Muscle of back (tissue), 11 donors: ENCODE measurements around the gene ZNF213. TPM values are rescaled to one million over a fixed set of nuclear protein-coding genes. Genes with fewer than 3 reads are reported as not detected.
A peak's percentile ranks its signal among the peaks of the same experiment; 100 is the strongest.

ENCODE experiments used
- DNase-seq, 3 donors: peaks; one replicate each; pipeline versions ENCODE4 v3.0.0 to v3.0.0-alpha.2; 2013
- polyA plus RNA-seq, 10 donors: library from polyadenylated mRNA; unstranded; fragments of 120-200 nt; gene quantifications; one replicate each; pipeline ENCODE4 v1.2.1, GENCODE V29; 2013; ENCODE audit not compliant: insufficient read length in 10 of 10

The ZNF213 gene
- polyA plus RNA-seq, 10 donors: 8.1 to 11.6 (median 10.0) TPM

- DNase-seq: no peak
These were observed 12.4 kb downstream of the ZNF213 start for GRCh38 chr16:3147046-3147756.

GRCh38 chr16:3147757-3148104 is 12.9 kb downstream of the ZNF213 start:
- no peak for DNase-seq

GRCh38 chr16:3148256-3149192 is 13.7 kb downstream of the ZNF213 start:
- DNase-seq: no peak

DNA sequence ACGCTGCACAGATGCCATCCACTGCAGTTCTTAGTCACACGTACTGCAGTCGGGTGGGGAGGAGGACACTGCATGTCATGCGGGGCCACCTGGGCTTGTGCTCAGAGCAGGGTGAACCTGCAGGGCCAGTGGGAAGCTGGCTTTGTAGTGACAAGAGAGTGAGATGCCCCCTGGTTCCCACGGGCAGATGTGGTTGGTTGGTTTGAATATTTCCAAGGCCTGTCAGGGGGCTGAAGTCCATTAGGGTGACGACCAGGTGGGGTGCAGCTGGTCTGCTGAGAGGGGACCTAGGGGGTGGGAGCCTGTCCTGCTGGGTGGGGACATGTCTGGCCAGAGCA is 14.3 kb downstream of the ZNF213 start:
- DNase-seq: peak in 1 of 3 donors; percentile 25

DNA sequence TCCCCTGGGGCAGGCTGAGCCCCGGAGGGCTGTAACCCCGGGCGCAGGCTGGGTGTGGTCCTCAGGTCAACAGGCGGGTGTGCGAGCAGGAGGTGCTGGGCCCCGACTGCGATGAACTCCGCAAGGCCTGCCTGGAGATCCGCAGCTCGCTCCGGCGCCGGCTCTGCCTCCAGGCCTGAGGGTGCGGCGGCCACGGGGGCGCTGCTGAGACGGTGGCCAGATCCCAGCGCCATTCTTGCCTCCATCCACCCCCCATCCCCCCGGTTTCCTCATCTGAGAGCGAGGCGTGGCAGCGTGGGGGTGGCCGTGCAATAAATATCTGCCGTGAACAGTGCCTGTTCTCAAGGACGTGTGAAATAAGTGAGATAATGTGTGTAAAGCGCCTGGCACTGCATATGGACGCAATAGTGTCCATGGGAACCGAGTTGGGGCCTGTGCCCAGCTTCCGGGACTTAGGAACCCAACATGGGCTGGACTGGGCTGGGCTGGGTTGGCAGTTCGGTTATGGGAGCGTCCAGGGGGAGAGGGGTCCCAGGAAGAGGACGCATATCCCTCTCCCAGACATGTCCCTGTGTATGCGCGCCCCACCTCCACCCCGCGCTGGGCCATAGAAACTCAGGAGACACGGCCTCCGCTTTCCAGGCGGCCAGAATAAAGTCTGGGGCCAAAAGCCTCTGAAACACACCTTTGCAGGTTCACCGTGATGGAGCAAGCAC is 15.0 kb downstream of the ZNF213 start:
- peak; percentile 47 to 84 (median 48) for DNase-seq

GRCh38 chr16:3150346-3151218 is 15.8 kb downstream of the ZNF213 start:
- peak; percentile 97 to 98 (median 97) for DNase-seq

DNA sequence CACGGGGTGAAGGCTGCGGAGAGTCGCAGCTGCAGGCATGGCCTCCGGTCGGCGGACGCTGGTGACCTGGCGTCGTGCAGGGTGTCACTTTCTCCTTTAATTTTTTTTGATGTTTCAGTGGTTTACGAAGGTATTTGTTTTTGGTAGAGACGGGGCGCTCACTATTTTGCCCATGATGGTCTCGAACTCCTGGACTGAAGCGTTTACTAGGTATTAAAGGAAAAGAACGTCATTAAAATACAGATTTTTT is 17.1 kb downstream of the ZNF213 start:
- no peak for DNase-seq

GRCh38 chr16:3152277-3152990 is 17.6 kb downstream of the ZNF213 start:
- peak; percentile 92 to 96 (median 93) for DNase-seq

DNA sequence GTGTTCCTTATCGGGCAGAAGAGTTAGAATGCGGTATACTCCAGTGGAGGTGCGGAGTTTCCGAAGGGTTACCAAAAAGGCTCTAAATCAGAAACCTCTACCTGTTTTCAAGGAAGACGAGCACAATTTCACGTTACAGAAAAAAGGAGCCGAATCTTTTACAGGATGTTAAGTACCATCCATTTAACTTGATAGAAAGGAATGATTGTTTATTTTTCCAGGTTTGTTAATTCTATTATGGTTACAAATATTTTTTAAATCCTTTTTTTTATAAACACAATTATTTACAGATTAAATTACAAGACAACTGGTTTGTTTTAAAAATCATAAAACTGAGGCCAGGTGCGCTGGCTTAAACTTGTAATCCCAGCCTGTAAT is 18.2 kb downstream of the ZNF213 start:
- DNase-seq: no peak

DNA sequence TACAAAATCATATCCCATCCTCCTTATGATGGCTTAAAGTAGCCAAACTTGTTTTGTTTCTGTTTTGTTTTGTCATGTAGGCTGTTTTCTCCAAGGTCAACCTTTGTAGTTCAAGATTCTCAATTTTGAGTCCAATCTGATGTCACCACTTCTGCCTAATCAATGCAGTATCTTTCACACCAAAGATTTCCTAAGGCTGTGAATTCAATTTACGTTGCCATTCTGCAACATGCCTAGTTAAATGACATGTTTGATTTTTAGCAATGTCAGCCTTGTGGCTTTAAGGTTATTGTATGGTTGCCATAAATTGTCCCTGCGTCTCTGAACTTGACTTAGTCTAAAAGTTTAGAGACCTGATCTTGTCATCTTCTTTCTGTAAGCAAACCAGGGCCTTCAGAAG is 20.4 kb downstream of the ZNF213 start:
- no peak for DNase-seq

DNA sequence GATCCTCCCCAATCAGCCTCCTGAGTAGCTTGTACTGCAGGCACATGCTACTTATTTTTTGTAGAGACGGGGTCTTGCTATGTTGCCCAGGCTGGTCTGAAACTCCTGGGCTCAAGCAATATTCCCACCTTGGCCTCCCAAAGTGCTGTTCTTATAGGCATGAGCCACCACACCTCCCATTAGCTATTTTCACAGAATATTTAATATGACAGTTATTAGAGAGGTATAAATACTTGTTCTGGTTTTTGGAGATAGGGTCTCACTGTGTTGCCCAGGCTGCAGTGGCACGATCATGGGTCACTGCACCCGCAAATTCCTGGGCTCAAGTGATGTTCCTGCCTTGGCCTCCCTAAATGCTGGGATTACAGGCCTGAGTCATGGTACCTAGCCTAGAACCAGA is 21.1 kb downstream of the ZNF213 start:
- no peak for DNase-seq

GRCh38 chr16:3157229-3158025 is 22.6 kb downstream of the ZNF213 start:
- DNase-seq: peak; percentile 86 to 93 (median 89)

DNA sequence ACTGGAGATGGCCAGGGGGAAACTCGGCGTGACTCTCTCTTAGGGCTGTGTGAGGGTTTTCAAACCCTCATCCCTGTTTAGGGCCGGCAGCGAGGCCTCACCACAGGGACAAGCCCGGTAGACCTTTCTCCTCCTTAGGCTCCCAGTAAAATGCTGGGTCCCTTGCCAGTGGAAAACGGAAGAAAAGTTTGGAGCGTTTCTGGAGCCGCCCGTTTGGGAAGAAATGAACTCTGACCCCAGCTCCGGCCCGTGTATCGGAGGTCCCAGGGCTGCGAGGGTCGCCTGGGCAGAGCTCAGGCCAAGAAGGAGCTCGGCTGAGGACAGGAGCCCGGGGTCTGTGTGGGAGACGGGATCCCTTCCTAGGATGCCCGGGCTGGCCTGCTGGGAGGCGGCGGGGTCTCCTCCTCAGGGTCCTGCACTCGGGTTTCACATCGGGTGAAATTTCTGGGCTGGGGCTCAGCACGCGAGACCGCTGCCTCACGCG is 23.2 kb downstream of the ZNF213 start:
- peak in 2 of 3 donors; percentile 34 to 68 for DNase-seq

DNA sequence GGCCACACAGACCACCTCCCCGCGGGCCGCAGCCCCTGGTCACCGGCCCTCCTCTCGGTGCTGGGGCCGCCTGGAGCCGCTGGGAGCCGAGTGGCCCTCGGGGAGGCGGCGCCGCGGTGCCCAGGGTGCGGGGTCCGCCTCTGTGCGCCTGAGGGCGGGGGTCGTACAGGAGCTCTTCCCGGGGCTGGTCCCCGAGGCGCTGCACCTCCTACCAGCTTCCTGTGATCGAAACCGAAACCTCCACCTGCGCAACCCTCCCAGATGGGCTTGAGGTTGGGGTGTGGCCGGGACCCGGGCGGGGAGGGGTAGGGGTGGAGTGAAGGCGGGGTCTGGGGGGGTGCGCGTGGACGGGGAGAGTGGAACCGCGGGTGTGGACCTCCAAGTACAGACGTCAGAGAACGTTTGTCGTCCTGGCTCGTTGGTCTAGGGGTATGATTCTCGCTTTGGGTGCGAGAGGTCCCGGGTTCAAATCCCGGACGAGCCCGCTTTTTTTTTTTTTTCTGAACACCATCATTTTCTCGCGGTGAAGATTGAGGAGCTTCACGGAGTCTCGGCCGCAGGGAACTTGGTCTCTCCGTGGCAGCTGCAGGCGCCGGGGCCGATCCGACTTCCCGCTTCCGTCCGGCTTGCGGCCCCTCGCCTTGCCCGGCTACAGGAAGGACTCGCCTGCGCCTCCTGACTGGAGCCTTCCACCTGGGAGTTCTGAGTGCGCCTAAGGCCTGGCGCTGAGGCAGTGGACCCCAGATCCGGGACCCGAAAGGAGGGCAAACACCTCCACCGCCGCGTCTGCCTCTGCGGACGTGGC is 23.9 kb downstream of the ZNF213 start:
- peak; percentile 70 to 88 (median 80) for DNase-seq

DNA sequence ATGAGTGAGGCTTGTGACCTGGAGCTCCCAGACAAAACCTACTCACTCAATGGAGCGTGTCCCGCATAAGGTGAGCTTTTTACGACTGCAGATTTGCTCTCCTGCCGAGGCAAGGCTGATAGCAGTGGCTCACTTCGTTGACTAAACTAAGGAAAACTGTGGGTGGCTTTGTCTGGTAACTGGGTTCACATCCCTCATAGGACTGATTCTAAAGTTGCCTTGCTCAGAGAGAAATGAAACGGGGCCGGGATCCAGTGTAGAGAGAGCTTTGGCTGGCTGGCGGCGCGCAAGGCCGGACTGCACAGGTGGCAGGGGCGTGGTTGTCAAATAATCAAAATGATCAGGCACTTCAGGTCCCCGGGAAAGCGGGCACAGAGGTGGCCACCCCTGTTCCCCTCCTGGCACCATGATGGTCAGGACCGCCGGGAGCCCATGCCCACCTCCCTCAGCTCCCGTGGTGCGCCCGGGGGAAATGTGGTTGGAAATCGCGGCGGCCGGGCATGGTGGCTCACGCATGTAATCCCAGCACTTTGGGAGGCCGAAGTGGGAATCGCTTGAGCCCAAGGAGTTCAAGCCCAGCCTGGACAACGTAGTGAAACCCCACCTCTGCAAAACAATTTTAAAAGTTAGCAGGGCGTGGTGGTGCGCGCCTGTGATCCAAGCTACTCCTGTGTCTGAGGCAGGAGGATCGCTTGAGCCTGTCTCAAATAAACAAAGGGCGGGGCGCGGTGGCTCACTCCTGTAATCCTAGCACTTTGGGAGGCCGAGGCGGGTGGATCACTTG is 26.6 kb downstream of the ZNF213 start:
- no peak for DNase-seq

DNA sequence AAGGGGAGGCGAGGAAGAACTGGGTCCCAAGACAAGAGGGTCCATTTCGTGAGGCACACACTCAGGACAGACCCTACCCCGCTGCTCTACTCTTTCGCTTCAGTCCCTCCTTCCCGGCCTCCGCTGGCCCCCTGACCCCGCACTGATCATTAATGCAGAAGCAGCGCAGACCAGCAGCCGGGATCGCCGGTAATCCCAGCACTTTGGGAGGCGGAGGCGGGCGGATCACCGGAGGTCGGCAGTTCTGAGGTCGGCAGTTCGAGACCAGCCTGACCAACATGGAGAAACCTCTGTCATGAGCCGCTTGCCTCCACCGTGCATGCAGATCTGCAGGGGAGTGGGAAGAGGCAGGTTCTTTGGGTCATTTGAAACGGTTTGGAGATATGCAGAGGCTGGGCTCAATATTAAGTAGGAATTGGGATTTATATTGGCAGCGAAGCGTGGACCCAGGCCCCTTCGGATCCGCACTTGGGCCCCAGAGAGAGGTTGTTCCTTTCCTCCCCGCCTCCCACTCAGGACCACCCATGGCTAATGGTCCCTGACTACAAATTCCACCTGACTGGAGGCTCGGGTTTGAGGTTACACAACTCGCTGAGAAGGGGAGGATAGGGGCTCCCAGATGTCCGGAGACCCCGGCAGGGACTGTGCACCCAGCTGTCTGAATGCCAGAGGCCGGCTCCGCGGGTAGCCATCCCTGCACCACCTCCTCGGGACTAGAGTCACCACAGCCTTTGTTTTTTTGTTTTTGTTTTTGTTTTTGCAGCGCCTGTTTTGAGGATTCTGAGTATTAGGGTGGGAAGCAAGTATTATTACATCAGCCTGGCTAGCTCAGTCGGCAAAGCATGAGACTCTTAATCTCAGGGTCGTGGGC is 29.5 kb downstream of the ZNF213 start:
- no peak for DNase-seq

DNA sequence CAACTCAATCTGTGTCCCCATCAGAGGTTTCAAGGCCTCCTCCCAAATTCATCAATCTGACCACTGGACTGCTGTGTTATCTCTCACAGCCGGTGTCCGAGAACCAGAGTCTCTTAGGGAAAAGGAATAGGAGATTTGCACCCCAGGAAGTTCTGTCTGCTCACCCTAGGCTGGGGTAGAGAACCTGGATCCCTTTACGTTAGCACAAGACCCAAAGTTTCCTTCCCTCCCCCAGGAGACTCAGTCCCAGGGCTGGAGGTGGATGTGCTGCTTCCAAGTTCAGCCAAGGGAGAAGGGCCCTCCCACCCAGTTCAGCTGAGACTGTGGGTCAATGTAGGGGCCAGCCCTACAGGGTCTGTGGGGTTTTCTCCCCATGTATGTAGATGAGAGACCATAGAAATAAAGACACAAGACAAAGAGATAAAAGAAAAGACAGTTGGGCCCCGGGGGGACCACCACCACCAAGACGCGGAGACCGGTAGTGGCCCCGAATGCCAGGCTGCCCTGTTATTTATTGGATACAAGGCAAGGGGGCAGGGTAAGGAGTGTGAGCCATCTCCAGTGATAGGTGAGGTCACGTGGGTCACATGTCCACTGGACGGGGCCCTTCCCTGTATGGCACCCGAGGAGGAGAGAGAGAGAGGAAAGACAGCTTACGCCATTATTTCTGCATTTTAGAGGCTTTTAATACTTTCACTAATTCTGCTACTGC is 30.4 kb downstream of the ZNF213 start:
- DNase-seq: no peak
